NCI-H524 (cell line): ENCODE data around the gene TARS2.

Source experiments
- DNase-seq, 2 experiments: peaks; one replicate each; lab custom pipeline; 2025; lab: John Stamatoyannopoulos, UW

Gene TARS2, protein sequence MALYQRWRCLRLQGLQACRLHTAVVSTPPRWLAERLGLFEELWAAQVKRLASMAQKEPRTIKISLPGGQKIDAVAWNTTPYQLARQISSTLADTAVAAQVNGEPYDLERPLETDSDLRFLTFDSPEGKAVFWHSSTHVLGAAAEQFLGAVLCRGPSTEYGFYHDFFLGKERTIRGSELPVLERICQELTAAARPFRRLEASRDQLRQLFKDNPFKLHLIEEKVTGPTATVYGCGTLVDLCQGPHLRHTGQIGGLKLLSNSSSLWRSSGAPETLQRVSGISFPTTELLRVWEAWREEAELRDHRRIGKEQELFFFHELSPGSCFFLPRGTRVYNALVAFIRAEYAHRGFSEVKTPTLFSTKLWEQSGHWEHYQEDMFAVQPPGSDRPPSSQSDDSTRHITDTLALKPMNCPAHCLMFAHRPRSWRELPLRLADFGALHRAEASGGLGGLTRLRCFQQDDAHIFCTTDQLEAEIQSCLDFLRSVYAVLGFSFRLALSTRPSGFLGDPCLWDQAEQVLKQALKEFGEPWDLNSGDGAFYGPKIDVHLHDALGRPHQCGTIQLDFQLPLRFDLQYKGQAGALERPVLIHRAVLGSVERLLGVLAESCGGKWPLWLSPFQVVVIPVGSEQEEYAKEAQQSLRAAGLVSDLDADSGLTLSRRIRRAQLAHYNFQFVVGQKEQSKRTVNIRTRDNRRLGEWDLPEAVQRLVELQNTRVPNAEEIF

DNA sequence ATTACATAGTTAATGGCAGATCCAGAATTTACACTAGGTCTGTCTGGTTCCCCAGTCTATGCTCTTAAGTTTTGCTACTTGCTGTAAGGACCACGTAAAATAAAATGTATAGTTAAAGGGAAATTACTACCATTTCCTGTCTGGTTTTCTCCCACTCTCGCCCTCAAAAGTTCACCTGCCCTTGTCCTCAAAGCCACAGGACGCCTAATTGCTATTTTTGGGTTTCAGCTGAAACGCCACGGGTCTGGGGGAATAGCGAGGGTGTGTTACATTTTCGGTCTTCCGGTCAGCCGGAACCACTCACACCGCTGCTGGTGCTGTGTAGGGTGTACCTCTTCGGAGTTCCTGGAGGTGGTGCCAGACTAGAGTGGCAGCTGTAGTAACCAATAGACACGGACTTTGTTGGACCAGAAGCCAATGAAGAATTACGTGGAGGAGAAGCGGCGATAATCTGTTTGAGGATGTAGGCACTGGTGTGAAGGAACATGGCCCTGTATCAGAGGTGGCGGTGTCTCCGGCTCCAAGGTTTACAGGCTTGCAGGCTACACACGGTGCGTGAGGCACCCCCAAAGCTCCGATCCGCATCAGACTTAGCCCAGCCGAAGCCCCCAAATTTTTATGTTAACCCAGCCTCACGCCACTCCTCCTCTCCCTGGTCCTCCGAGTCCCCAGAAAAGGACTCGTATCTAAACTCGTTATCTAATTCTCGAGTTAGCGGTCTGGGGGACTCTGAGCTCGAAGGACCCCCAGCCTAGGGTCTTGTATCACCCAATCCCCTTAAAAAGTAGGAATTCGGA, at the start of gene TARS2:
TARS2 (plus strand) TSS at position 454 of the 797 bp plus-strand sequence; CDS start at position 486, 32 bp downstream.
- DNase-seq = peak; percentile 96 to 99

DNA sequence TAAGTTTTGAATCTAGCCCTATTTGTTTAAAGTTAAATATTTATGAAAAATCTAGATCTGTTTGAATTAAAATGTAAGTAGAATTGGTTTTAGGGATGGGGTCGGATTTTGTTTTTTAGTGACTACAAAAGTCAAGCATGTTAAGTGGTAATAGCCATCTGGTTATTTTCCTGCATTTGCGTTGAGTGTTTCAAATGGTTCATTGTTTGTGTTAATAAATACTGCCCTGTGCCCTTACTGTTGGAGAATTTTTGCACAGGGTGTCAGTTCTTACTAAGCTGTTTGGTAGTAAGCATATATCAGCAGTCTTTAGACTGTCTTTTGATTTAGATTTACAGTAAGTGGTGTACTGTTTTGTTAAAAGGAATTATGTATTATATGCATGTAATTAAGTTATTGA, 46.1 kb upstream of the TARS2 start:
- DNase-seq = no peak

DNA sequence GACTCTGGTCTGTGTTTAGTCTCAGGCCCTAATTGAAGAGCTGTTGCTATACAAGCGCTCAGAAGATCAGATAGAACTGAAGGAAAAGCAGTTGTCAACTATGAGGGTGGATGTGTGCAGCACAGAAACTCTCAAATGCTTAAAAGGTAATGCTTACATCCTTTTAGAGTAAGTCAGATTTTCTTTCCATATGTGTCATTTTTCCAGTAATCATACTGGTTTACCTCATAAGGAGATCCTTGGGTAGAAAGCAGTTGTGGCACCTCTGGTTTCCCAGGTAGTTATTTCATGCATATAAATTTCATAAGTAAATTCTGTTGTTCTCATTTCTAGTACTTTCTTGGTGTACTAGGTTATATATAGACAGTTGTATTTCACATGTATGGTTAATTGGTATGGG, 43.0 kb upstream of the TARS2 start:
- no peak for DNase-seq

DNA sequence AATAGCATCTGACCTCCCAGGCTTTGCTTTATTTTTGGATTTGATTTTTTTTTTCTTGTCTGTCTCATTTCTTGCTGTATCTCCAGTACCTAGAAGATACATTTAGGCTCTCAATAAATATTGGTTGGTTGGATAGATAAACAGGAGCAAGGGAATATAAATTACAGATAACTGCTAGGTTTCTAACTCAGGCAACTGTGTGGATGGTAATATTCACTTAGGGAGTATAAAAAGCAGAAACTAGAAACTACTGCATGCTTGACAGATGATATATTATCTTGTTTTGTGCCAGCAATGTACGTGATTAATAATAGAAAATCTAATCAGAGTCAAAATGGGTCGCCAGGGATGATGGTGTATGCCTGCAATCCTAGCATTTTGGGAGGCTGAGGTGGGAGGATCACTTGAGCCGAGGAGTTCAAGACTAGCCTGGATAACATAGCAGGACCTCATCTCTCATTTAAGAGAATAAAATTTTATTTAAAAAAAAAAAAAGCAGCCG, 31.0 kb upstream of the TARS2 start:
- no peak for DNase-seq

DNA sequence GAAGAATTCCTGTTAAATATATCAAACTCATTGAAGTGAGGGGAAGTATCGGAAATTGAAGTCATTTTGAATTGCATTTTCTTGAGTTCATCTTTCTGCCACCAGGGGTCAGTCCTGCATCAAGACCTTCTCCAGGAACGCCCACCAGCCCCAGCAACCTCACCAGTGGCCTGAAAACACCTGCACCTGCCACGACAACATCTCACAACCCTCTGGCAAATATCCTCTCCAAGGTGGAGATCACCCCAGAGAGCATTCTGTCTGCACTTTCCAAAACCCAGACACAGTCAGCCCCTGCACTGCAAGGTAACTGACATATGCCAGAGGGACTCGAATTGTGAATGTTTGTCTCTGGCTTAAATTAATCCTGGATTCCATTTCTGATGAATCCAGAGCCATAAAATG, 22.8 kb upstream of the TARS2 start:
- DNase-seq = peak in 1 of 2 experiments; percentile 37

DNA sequence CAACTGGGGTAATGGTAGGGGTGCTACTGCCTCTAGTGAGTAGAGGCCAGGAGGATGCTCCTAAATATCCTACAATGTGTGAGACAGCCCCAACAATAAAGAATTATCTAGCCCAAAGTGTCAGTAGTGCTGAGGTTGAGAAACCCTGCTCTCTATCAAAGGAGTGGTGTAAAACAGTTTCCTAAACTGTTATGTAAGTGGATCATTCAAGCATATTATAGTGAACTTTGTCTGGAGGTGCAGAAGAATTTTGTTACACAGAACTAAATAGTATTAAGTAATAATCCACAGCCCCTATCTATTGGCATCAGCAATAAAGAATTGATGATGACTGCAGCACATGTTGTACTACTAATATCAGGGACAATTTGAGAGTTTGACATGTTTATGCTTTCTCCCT, 20.3 kb upstream of the TARS2 start:
- no peak for DNase-seq

DNA sequence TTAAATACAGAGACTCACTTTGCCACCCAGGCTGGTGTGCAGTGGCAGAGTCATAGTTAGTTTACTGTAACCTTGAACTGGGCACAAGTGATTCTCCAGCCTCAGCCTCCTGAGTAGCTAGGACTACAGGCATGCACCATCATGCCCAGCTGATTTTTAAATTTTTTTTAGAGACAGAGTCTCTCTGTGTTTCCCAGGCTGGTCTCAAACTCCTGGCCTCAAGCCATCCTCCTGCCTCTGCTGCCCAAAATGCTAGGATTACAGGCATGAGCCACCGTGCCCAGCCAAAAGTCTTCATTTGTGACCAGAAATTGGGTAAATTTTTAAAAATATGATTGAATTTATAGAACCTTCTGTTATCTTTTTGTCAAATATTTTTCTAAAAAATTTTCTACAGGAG, 17.9 kb upstream of the TARS2 start:
- no peak for DNase-seq

DNA sequence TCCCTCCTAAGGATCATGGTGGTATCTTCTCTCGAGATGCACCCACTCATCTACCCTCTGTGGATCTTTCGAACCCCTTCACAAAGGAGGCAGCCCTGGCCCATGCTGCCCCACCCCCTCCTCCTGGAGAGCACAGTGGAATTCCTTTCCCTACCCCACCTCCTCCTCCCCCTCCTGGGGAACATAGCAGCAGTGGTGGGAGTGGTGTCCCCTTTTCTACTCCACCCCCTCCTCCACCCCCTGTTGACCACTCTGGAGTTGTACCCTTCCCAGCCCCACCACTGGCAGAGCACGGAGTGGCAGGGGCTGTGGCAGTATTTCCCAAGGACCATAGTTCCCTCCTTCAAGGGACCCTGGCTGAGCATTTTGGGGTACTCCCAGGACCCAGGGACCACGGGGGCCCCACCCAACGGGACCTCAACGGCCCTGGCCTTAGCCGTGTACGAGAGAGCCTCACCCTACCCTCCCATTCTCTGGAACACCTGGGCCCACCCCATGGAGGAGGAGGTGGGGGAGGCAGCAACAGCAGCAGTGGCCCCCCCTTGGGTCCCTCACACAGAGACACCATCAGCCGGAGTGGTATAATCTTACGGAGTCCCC, 14.5 kb upstream of the TARS2 start:
- no peak for DNase-seq

DNA sequence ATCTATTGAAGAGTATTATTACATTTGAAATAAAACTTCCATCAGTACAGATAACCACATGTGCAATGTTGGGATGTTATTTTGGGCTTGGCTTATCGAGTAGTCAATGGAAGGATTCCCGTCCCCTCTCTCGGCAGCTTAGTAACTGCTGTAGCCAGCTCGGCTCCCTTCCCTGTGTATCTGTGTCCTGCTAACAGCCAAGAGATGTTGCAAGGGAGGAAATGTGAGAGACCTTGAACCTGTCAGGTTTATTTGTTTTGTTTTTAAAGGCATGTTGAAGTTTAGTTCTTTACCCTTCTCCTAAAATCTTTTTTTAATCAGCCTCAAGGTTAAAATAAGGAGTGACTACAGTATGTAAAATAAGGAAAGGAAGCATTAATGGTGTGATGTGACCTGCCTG, 13.6 kb upstream of the TARS2 start:
- DNase-seq = no peak

DNA sequence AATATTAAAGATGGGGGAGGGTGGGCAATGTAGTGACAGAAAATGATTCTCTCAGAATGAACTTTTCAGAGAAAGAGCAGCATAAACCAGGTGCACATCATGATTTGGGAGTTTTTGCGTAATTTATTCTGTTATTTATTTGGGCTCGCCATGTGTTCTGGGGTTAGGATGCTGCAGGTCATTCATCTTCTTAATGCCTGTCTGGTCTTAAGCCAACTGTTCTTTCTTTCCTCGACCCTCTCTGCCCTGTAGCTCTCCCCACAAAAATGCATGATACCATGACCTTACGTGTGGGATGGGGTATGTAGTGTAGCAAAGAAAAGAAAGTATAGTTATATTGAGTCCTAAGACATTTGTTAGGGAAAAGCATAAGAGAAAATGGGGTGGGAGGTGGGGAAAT, 12.3 kb upstream of the TARS2 start:
- no peak for DNase-seq

DNA sequence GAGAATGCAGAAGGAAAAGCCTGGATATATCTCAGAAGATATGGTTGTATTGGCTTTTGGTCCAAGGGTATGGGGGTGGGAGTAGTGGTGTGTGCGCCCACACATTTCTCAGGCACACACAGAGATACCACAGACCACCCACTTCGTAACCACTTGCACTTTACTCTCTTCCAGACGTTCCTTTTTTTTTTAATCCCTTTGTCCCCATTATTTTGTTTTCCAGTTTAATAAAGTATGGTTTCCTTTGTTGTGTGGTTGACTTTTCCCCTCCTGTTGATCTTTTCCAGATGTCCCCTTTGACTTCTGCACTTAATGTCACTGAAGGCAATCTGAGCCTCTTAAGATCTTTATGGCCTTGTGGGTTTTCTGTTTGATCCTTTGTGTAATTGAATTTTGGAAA, 10.5 kb upstream of the TARS2 start:
- no peak for DNase-seq

DNA sequence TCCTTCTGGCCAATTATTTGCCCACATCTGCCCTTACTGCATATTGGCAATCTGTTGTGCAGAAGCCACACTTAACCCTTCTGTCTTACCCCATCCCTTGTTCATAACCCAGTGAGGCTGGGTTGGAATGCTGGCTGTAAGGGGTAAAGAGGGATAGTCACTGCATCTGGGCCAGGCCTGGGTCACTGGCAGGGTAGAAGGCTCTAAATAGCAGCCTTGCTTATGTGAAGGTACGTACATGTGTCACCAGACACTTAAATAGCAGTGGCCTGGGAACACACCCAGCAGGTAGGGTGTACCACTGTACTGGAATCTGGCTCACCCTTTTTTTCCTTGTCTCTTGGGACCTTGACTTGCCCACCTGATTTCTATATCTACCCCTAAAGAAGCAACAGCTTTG, 9.9 kb upstream of the TARS2 start:
- no peak for DNase-seq

DNA sequence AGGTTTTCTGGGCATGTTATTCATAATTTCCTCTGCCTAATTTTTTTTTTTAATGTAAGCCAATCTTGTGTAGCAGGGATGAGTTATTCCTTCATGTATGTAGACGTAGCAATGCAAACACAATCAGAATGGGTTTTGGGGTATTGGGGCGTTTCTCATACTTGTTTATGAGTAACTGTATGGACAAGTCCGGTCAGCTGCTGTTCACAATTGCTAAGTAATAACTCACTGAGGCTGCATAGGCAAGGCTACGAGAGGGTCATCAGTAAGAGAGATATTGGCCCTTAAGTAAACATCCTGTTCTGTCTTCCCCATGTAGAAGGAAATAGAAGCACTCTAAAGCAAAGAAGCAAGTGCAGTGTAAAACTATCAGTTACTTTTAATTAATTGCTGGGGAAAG, 9.5 kb upstream of the TARS2 start:
- no peak for DNase-seq

DNA sequence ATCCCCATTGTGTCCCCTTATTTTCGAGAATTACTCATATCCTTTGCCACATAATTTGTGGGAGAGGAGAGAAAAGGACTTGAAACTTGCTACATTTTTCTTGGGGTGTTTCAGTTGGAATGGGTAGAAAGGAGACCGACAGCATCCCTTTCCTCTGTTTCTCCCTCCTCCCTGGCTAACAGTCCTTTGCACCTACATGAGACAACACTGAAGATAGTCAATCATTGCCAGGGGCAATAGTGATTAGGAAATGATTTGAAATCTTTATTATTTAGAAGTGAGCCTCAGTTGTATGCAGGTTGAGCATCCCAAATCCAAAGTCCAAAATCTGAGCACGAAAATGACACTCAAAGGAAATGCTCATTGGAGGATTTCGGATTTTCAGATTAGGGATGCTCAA, 7.8 kb upstream of the TARS2 start:
- DNase-seq = no peak

DNA sequence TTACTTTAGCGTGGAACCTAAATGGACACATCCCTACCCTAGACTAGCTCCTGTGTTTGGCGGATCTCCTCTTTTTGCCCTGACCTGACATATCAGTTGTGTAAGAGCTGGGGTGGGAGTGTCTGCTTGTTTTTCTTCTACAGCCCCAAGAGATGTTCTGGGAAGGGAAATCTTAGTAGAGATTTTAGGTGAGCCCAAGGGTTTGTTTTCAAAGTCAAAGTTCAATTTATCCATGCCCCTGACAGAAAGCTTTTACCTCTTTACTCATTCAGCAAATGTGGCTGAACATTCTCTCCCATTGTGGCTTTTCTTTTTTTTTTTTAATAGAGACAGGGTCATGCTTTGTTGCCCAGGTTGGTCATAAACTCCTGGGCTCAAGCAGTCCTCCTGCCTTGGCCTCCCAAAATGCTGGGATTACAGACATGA, 7.3 kb upstream of the TARS2 start:
- DNase-seq = no peak

DNA sequence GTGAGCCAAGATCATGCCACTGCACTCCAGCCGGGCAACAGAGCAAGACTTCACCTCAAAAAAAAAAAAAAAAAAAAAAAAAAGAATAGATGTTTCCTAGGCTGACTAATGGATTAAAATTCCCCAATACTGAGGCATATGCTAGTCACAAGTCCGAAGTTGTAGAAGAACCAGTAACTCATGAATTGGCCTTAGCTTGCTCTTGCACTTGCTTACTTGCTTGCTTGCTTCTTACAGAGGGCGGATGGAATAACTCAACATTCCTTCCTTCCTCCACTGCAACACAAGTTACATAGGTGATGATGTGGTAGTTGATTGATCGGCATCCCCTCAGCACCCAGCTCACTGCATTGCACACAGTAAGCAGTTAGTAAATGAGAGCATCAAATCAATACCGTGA, 2.8 kb upstream of the TARS2 start:
- no peak for DNase-seq

DNA sequence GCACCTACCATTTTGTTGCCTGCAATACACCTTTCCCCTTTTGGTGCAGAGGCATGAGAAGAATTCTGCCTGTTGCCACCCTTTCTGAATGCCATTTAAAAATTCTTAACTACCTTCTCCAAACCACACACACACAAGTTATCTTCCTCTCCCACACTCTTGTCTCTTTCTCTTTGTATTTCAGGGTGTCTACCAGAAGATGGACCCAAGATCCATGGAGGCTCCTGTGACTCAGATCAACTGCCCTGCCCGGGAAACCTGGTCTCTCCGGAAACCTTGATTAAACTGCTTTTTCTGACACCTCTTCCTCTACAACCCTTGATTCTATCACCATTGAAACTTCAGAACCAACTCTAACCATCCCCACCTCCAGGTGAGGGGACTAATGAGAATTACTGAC, 2.4 kb upstream of the TARS2 start:
- no peak for DNase-seq

DNA sequence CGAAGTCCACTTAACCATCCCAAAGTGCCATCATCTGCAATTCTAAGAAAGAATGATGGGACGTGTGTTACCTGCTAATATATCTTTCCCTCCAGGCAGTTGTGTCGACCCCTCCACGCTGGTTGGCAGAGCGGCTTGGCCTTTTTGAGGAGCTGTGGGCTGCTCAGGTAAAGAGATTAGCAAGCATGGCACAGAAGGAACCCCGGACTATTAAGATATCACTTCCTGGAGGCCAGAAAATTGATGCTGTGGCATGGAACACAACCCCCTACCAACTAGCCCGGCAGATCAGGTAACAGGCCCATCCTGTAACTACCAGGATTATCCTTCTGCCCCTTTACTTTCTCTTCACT, 520 bp downstream of the TARS2 start:
- no peak for DNase-seq

DNA sequence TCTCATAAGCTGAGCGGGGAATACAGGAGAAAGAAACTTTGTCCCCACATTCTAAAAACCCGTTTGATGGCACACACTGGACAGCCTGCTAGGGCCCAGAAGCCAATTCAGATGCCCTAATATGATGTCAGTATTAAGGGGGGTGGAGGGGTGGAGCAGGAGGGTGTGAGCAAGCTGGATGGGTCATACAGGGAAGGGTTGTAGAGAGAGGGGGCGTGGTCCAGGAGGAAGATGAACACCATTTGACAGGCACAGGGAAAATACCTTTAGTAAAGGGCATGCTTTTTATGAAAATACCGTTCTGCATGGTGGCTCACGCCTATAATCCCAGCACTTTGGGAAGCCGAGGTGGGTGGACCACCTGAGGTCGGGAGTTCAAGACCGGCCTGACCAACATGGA, 6.0 kb downstream of the TARS2 start:
- DNase-seq = no peak

DNA sequence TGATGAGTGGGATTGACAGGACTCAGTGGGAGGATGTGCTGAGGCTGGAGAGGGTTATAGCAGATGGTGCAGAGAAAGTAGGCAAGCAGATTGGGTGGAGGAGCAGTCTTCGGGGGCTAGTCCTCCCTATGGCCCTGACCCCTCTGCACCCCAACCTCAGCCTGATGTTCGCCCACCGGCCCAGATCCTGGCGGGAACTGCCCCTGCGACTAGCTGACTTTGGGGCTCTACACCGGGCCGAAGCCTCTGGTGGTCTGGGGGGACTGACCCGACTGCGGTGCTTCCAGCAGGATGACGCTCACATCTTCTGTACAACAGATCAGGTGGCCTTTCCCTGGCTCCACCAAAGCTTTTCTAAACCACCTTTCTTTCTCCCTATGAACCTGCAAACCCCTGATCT, 11.1 kb downstream of the TARS2 start:
- DNase-seq = no peak

DNA sequence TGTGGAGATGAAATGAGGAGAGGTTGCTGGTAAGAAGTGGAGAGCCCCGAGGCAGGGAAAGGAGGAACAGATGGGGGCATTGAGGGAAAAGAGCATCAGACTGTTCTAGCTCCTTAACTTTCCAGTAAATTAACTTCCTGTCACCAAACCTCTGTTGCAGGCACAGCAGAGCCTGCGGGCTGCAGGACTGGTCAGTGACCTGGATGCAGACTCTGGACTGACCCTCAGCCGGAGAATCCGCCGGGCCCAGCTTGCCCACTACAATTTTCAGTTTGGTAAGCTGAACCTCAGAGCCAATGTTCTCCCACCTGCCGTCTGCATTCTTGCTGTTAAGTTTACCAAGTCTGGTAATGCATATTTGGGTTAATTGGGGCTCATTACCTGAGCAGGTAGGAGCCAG, 18.2 kb downstream of the TARS2 start:
- DNase-seq = no peak
